Gastrocnemius medialis (tissue), 4 donors: ENCODE measurements around the gene LIPH. TPM values are rescaled to one million over a fixed set of nuclear protein-coding genes. Genes with fewer than 3 reads are reported as not detected.
"Not testable (repeated sequence)": the region's sequence is repeated elsewhere in the genome, so short reads cannot be mapped to it uniquely, and the experiment has no call there.

Experiments used
- ATAC-seq, 2 donors: fragments of 150-250 bp; one replicate each; pipeline ENCODE4 v1.9.1; 2016
- DNase-seq, 2 donors: peaks; one replicate each; pipeline ENCODE4 v3.0.0-alpha.2; 2019
- H3K27ac ChIP-seq, 4 donors: fragments of 200-600 bp; sonication (generic); 1 replicate in 1 of 4; 2 replicates in 3 of 4; pipeline ENCODE4 v1.5.1; 2016 to 2018; ENCODE audit warnings: mild to moderate bottlenecking in 2 of 4, moderate library complexity in 1 of 4
- H3K27me3 ChIP-seq, 3 donors: fragments of 200-600 bp; sonication (generic) in 2 of 3; 1 replicate in 1 of 3; 2 replicates in 2 of 3; pipeline versions ENCODE4 v1.5.1 to v1.6.0; 2016 to 2019; ENCODE audit warnings: mild to moderate bottlenecking in 1 of 3, moderate library complexity in 1 of 3
- H3K36me3 ChIP-seq, 2 donors: fragments of 200-600 bp; sonication (generic) in 1 of 2; one replicate each; pipeline ENCODE4 v1.5.1; 2017 to 2018
- H3K4me1 ChIP-seq, 2 donors: fragments of 200-600 bp; sonication (generic) in 1 of 2; one replicate each; pipeline ENCODE4 v1.5.1; 2016 to 2017; ENCODE audit warnings: mild to moderate bottlenecking in 2 of 2
- H3K4me3 ChIP-seq, 4 donors: fragments of 200-600 bp; sonication (generic) in 3 of 4; 1 replicate in 1 of 4; 2 replicates in 3 of 4; pipeline ENCODE4 v1.5.1; 2016 to 2019; ENCODE audit warnings: mild to moderate bottlenecking in 2 of 4
- H3K9me3 ChIP-seq, 3 donors: fragments of 200-600 bp; sonication (generic) in 2 of 3; 1 replicate in 1 of 3; 2 replicates in 2 of 3; pipeline ENCODE4 v1.5.1; 2016 to 2019
- CTCF ChIP-seq, 5 experiments: fragments of 450-650 bp in 3 of 5; fragments of 200-600 bp in 2 of 5; sonication (generic) in 2 of 5; IDR thresholded peaks in 4 of 5; conservative IDR thresholded peaks in 1 of 5; 1 replicate in 4 of 5; 2 replicates in 1 of 5; pipeline ENCODE4 v1.5.1; 2016 to 2019; ENCODE audit warnings: antibody characterized with exemption in 5 of 5, mild to moderate bottlenecking in 3 of 5, moderate library complexity in 3 of 5
- POLR2A ChIP-seq, 2 donors: fragments of 450-650 bp; IDR thresholded peaks; one replicate each; pipeline ENCODE4 v1.6.1; 2017; ENCODE audit warnings: antibody characterized with exemption in 2 of 2, mild to moderate bottlenecking in 2 of 2, moderate library complexity in 2 of 2
- in situ Hi-C, 4 donors: fragments of 200-750 bp; cut with MboI; loops; one replicate each; pipeline versions ENCODE4 v1.15.0 to v1.8.0; 2017; ENCODE audit warnings: low sequenced_read_pairs in 4 of 4
- intact Hi-C: fragments of 100-400 bp; cut with DNase I; formaldehyde crosslinking; loops from one replicate; pipeline ENCODE4 v1.15.1; 2023; ENCODE audit warnings: low total_unique reads
- total RNA-seq, 4 donors: library from RNA; depleted of rRNA; stranded (reverse); fragments of >200 nt; gene quantifications; one replicate each; pipeline versions ENCODE4 v1.1.0 to v1.2.3, GENCODE V29; 2016

The LIPH gene
- total RNA-seq, 4 donors from 2014 or later = 0.11 to 0.41 TPM; not detected in 2

GRCh38 chr3:185582871-185583270, 30.5 kb upstream of the LIPH start:
- Histone ChIP-seq H3K4me3 (no peak overlapping the region), H3K27ac (no peak overlapping the region), H3K36me3 (no peaks in the 10 kb centered on the region), H3K27me3 (no peaks in the 10 kb centered on the region), H3K9me3 (no peaks in the 10 kb centered on the region), H3K4me1 (peaks cover 5 to 17% of the 10 kb centered on the region in 2 donors)
- TF ChIP-seq POLR2A (IDR thresholded peaks at IDR 0.05) = no peak
- TF ChIP-seq CTCF (IDR thresholded peaks at IDR 0.05 in 4 of 5, conservative IDR thresholded peaks at IDR 0.05 in 1 of 5) = no peak
- DNase-seq = no peak
- ATAC-seq = no peak
- intact Hi-C loops (loop anchor here (10.0 kb wide), 1 partner anchor 218 kb away; the partner anchor contains the start of gene MAP3K13), in situ Hi-C loops (loop anchor here in 2 of 4 donors (10.0 to 25.0 kb wide), 3 partner anchors 88 to 1204 kb away; partner anchors contain the start of genes DNAJB11 (in 1 of the 2), EIF4A2 (in 1 of the 2), TBCCD1 (in 1 of the 2) and TMEM41A (in 1 of the 2))

GRCh38 chr3:185582236-185582635, 29.8 kb upstream of the LIPH start:
- in situ Hi-C loops (loop anchor here in 2 of 4 donors (10.0 to 25.0 kb wide), 3 partner anchors 87 to 1205 kb away; partner anchors contain the start of genes DNAJB11 (in 1 of the 2), EIF4A2 (in 1 of the 2), TBCCD1 (in 1 of the 2) and TMEM41A (in 1 of the 2)), intact Hi-C loops (loop anchor here (10.0 kb wide), 1 partner anchor 217 kb away; the partner anchor contains the start of gene MAP3K13)
- H3K9me3 ChIP-seq = no peaks in the 10 kb centered on the region
- no peak for TF ChIP-seq POLR2A (IDR thresholded peaks at IDR 0.05)
- TF ChIP-seq CTCF (IDR thresholded peaks at IDR 0.05 in 4 of 5, conservative IDR thresholded peaks at IDR 0.05 in 1 of 5) = no peak
- peaks cover 5 to 11% of the 10 kb centered on the region in 2 donors for H3K4me1 ChIP-seq
- H3K36me3 ChIP-seq = no peaks in the 10 kb centered on the region
- no peak overlapping the region for H3K4me3 ChIP-seq
- H3K27ac ChIP-seq = no peak overlapping the region
- ATAC-seq = no peak
- no peak for DNase-seq
- H3K27me3 ChIP-seq = no peaks in the 10 kb centered on the region

- intact Hi-C loops, H3K4me1 ChIP-seq, H3K27me3 ChIP-seq, H3K27ac ChIP-seq, H3K36me3 ChIP-seq, H3K4me3 ChIP-seq, DNase-seq, ATAC-seq, H3K9me3 ChIP-seq: not testable (repeated sequence)
- in situ Hi-C loops = loop anchor here in 2 of 4 donors (25.0 kb wide), 2 partner anchors 987 to 1212 kb away; partner anchors contain the start of genes DNAJB11 (in 1 of the 2), EIF4A2 (in 1 of the 2) and TBCCD1 (in 1 of the 2)
- TF ChIP-seq CTCF (IDR thresholded peaks at IDR 0.05 in 4 of 5, conservative IDR thresholded peaks at IDR 0.05 in 1 of 5) = peak; percentile 19 to 37 (median 25)
Observed at GRCh38 chr3:185575108-185575869, 22.9 kb upstream of the LIPH start.

- no peaks in the 10 kb centered on the region for H3K36me3 ChIP-seq
- no peak overlapping the region for H3K27ac ChIP-seq
- in situ Hi-C loops (no loop called here), intact Hi-C loops (no loop called here)
- TF ChIP-seq POLR2A (IDR thresholded peaks at IDR 0.05) = no peak
- TF ChIP-seq CTCF (IDR thresholded peaks at IDR 0.05 in 4 of 5, conservative IDR thresholded peaks at IDR 0.05 in 1 of 5) = no peak
- ATAC-seq (no peak), DNase-seq (no peak)
- H3K4me3 ChIP-seq = no peak overlapping the region
- H3K9me3 ChIP-seq = no peaks in the 10 kb centered on the region
- no peaks in the 10 kb centered on the region for H3K27me3 ChIP-seq
- no peaks in the 10 kb centered on the region for H3K4me1 ChIP-seq
Observed at GRCh38 chr3:185572183-185572582, 19.8 kb upstream of the LIPH start.
